Psoas muscle (tissue), 8 donors: ENCODE measurements around the gene FSD1L. TPM values are rescaled to one million over a fixed set of nuclear protein-coding genes. Genes with fewer than 3 reads are reported as not detected.

Experiments used
- ATAC-seq, 4 donors: fragments of 200-7000 bp; cut with Tn5 transposase; one replicate each; pipeline ENCODE4 v1.9.1; 2020; ENCODE audit warnings: moderate library complexity in 3 of 4, mild to moderate bottlenecking in 2 of 4
- DNase-seq, 2 donors: peaks; one replicate each; pipeline ENCODE4 v3.0.0-alpha.2; 2020
- H3K27ac ChIP-seq: fragments of 200-600 bp; one replicate; pipeline ENCODE4 v1.8.0; 2022
- H3K27me3 ChIP-seq, 3 donors: fragments of 200-600 bp in 1 of 3; one replicate each; pipeline versions ENCODE4 v1.6.1 to v1.8.0; 2013 to 2022; ENCODE audit warnings: low read length in 2 of 3, mild to moderate bottlenecking in 2 of 3, moderate library complexity in 1 of 3; ENCODE audit not compliant: insufficient read depth in 3 of 3
- H3K36me3 ChIP-seq, 2 donors: fragments of 200-600 bp in 1 of 2; one replicate each; pipeline versions ENCODE4 v1.6.1 to v1.8.0; 2013 to 2022; ENCODE audit warnings: low read depth in 1 of 2, mild to moderate bottlenecking in 1 of 2, moderate library complexity in 1 of 2; ENCODE audit not compliant: insufficient read depth in 1 of 2
- H3K4me1 ChIP-seq: fragments of 200-600 bp; one replicate; pipeline ENCODE4 v1.8.0; 2022
- H3K4me3 ChIP-seq: fragments of 200-600 bp; one replicate; pipeline ENCODE4 v1.8.0; 2022; ENCODE audit warnings: mild to moderate bottlenecking
- H3K9me3 ChIP-seq: fragments of 200-600 bp; one replicate; pipeline ENCODE4 v1.8.0; 2022
- CTCF ChIP-seq: fragments of 200-600 bp; IDR thresholded peaks from one replicate; pipeline ENCODE4 v1.8.0; 2022; ENCODE audit warnings: antibody characterized with exemption
- WGBS, 3 donors: extraction: QIAGEN DNeasy Blood & Tissue Kit; methylation state at CpG; one replicate each; pipeline versions ENCODE4 v1.1.6 to v1.1.7; 2013; 5-methylcytosine and 5-hydroxymethylcytosine counted together
- intact Hi-C, 2 donors: fragments of 100-400 bp; cut with DNase I; formaldehyde crosslinking; loops; one replicate each; pipeline versions ENCODE4 v1.11.0 to v1.14.2; 2022
- polyA plus RNA-seq, 3 donors: library from polyadenylated mRNA; stranded (reverse); fragments of 200-250 nt; gene quantifications; one replicate each; pipeline ENCODE4 v1.2.3, GENCODE V29; 2013
- total RNA-seq, 4 donors: library from RNA; stranded (reverse); fragmentation: NEBNext Ultra II Directional in 2 of 4; extraction: Animal tissue kit (Norgen Biotek cat#: 25700) in 2 of 4; gene quantifications; one replicate each; pipeline versions ENCODE4 v1.2.1 to v1.2.4, GENCODE V29; 2021 to 2023
- donor health status: healthy with polysubstance abuse.
- donor health status: DM: no; HTN: no; CAD: no; lungs with moderate emphysema.
- donor health status: Bipolar disorder and iron deficiency.
- donor health status: healthy.
- donor health status: DM: yes; HTN: yes; CAD: no.
- donor health status: DM: no; HTN: no; CAD: no.
- donor health status: DM: no; HTN: no; CAD: no.
- donor health status: DM: yes; HTN: yes; CAD: no.

FSD1L gene
- total and polyA plus RNA-seq, 7 donors, result 5.0 to 28.6 (median 17.0) TPM

GRCh38 chr9:105431424-105432246 lies 16.2 kb upstream of the FSD1L start:
- peak overlapping the region; percentile 74 for H3K27ac ChIP-seq
- WGBS, 3 donors, result 31 to 53% (median 33%) methylated on average over 9 of the region's 9 CpGs
- DNase-seq, result no peak

DNA sequence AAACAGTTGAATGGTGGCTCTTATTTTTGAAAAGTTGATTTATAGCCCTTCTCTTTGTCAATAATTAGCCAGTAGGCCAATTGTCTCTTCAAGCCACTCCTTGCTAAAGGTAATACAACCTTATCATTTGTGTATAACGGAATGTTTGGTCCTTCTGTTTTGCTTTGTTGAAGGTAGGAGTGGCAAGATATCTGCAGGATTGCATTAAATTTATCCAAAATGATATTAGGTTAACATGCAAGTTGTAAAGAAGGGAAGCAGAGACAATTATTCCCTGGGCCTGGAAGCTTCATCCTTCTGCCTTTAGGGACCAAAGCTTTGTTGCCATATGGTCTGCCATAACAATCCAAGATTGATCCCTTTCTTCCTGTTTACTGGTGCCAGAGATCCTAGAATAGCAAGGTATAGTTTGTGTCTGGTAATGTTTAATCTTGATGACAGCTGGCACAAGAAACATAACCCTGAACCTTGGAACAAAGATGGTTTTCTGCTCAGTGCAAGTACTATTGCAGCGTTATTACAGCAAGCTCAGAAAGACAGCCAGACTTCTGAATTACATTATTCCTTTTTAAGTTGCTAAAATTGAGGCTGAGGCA lies 15.5 kb upstream of the FSD1L start:
- Histone ChIP-seq H3K4me1 (peaks cover 22% of the 10 kb centered on the region), H3K27me3 (no peaks in the 10 kb centered on the region), H3K27ac (peak overlapping the region; percentile 74), H3K4me3 (no peak overlapping the region), H3K36me3 (no peaks in the 10 kb centered on the region), H3K9me3 (no peaks in the 10 kb centered on the region)
- TF ChIP-seq CTCF, result no peak
- no peak for DNase-seq
- WGBS, 3 donors, result 60 to 68% (median 65%) methylated on average over 2 of the region's 2 CpGs
- intact Hi-C loops, result no loop called here
- ATAC-seq, result peak in 1 of 4 donors; percentile 42

More at GRCh38 chr9:105431424-105432246, 16.2 kb upstream of the FSD1L start:
- Histone ChIP-seq H3K4me3 (no peak overlapping the region), H3K36me3 (no peaks in the 10 kb centered on the region), H3K9me3 (no peaks in the 10 kb centered on the region), H3K4me1 (peaks cover 16% of the 10 kb centered on the region), H3K27me3 (no peaks in the 10 kb centered on the region)
- intact Hi-C loops, result no loop called here
- no peak for TF ChIP-seq CTCF
- peak in 3 of 4 donors; percentile 71 to 83 (median 75) for ATAC-seq

DNA sequence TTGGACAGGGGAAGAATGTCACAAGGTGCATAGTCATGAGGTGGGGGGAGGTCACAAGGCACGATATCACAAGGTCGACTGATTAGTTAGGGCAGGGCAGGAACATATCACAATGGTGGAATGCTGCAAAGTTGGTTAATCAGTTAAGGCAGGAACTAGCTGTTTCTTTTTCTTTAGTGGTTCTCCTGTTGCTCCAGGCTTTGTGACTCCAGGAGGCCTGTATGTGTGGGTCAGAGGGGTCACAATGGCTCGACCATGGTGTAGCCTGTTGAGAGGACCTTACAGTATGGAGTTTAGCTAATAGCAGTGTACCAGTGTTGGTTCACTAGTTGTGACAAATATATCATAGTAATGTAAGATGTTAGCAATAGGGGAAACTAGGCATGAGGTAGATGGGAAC lies 12.4 kb upstream of the FSD1L start:
- Histone ChIP-seq H3K36me3 (no peaks in the 10 kb centered on the region), H3K4me1 (peaks cover 46% of the 10 kb centered on the region), H3K9me3 (no peaks in the 10 kb centered on the region), H3K27ac (peak overlapping the region; percentile 96), H3K27me3 (no peaks in the 10 kb centered on the region), H3K4me3 (no peak overlapping the region)
- intact Hi-C loops, result no loop called here
- ATAC-seq (no peak), DNase-seq (no peak)
- TF ChIP-seq CTCF, result no peak
- 72 to 83% (median 74%) methylated on average over 3 of the region's 3 CpGs for WGBS, 3 donors

DNA sequence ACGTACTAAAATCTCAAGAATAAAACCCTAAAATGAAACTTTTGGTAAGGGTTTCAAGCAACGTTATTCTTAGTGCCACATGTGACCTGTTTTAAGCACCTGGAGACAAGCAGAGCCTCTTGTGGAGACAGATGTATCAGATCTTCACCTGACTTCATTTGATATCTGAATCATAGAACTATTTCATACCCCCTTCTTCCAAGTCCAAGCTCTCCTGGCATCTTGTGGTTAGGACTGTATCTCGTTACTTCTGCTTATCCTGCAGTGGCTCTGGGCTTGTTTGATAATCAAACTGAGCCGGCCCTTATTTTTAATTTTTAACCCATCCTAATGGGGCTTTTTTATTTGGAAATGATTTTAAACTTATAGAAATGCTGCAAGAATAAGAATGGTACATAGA lies 11.1 kb upstream of the FSD1L start:
- H3K4me1 ChIP-seq, result peaks cover 54% of the 10 kb centered on the region
- WGBS, 3 donors, result 25 to 50% (median 39%) methylated on average over 4 of the region's 4 CpGs
- H3K9me3 ChIP-seq, result no peaks in the 10 kb centered on the region
- intact Hi-C loops, result loop anchor here in 1 of 2 donors (2.0 kb wide), 1 partner anchor 22 kb away; no protein-coding TSS in a partner anchor
- DNase-seq (no peak), ATAC-seq (peak; percentile 62 to 68 (median 64))
- H3K4me3 ChIP-seq, result no peak overlapping the region
- TF ChIP-seq CTCF, result no peak
- H3K27ac ChIP-seq, result peak overlapping the region; percentile 96
- H3K36me3 ChIP-seq, result no peaks in the 10 kb centered on the region
- no peaks in the 10 kb centered on the region for H3K27me3 ChIP-seq
